ENCODE measurements around the gene HUWE1.

DNA sequence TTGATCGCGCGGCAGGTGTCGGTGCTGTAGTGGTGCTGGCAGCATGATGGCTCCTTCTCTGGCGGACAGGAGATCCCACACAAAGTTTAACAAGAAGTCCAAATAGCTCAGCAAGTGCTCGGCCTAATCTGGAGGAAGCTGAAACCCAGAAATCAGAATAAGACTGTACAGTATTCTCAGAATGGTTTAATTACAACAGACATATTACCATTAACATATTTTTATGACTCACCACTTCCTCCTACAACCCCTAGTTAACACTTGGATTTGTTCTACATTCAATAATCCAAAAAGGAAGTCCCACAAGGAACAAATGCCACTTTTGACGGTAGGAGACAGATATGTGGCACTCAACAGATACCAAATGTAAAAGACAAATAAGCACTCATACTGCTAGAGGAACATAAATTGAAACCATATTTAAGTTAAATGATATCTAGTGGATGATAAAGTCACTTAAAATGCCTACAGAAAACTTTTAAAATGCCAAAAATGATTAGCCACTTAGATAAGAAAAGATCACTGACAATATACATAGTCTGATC is 91.2 kb downstream of the HUWE1 start:
- TF ChIP-seq GTF2F1 (IDR thresholded peaks at IDR 0.05; ENCODE audit: low read length) (no peak), EZH2 (conservative IDR thresholded peaks at IDR 0.05; ENCODE audit: low read depth, low read length) (no peak), CBX1 (IDR thresholded peaks at IDR 0.05; ENCODE audit: low read depth) (no peak), TRIM22 (IDR thresholded peaks at IDR 0.05) (no peak), ZEB1 (IDR thresholded peaks at IDR 0.05; ENCODE audit: insufficient replicate concordance, low read depth) (no peak), ATF3 (CRISPR knock-in tag; IDR thresholded peaks at IDR 0.05) (no peak), UBTF (CRISPR knock-in tag; IDR thresholded peaks at IDR 0.05) (no peak)
- TF ChIP-seq, protein P1, sequence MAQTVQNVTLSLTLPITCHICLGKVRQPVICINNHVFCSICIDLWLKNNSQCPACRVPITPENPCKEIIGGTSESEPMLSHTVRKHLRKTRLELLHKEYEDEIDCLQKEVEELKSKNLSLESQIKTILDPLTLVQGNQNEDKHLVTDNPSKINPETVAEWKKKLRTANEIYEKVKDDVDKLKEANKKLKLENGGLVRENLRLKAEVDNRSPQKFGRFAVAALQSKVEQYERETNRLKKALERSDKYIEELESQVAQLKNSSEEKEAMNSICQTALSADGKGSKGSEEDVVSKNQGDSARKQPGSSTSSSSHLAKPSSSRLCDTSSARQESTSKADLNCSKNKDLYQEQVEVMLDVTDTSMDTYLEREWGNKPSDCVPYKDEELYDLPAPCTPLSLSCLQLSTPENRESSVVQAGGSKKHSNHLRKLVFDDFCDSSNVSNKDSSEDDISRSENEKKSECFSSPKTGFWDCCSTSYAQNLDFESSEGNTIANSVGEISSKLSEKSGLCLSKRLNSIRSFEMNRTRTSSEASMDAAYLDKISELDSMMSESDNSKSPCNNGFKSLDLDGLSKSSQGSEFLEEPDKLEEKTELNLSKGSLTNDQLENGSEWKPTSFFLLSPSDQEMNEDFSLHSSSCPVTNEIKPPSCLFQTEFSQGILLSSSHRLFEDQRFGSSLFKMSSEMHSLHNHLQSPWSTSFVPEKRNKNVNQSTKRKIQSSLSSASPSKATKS (CRISPR knock-in tag; IDR thresholded peaks at IDR 0.05), result no peak
- TF ChIP-seq, protein P2, sequence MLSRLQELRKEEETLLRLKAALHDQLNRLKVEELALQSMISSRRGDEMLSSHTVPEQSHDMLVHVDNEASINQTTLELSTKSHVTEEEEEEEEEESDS (CRISPR knock-in tag; IDR thresholded peaks at IDR 0.05; ENCODE audit: borderline replicate concordance), result no peak
